Measurements from ENCODE around the gene MFSD2B. TPM values are rescaled to one million over a fixed set of nuclear protein-coding genes. Genes with fewer than 3 reads are reported as not detected.

MFSD2B gene
- total RNA-seq, 2 experiments from 2014 or later: 0.09 to 1.0 TPM

DNA sequence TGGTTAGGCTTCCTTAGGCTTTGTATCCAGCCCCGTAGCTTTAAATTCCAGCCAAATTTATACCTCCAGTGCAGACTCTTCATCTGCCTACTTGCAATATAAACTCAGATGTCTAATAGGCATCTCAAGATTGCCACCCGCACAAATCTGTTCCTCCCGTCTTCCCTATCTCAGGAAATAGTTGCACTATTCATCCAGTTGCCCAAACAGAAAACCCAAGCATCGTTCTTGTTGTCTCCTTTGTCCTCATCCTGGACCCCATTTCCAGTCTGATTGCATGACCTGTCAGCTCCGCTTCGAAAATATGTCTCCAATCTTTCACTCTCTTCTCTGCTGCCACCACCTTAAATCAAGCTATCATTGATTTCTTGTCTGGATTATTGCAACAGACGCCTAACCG is 41.9 kb downstream of the MFSD2B start:
- CTCF ChIA-PET (ENCODE audit: unreplicated experiment): no interaction called here
- H3K4me3 ChIP-seq (ENCODE audit: low read depth, low read length, poor library complexity, severe bottlenecking): no peak overlapping the region
- peaks cover 1% of the 10 kb centered on the region; the same call in 1 of the 2 replicates for H3K79me2 ChIP-seq (ENCODE audit: insufficient read depth, low read depth, low read length)
- H3K4me2 ChIP-seq (ENCODE audit: low read length): no peak overlapping the region
- H2AFZ ChIP-seq (ENCODE audit: low read length): no peak overlapping the region
- no peak for DNase-seq (ENCODE audit: low spot score)
- POLR2A ChIA-PET: interaction anchor here (0.5 to 0.8 kb wide), 4 partner anchors 19 to 109 kb away, joined by 3 to 6 read pairs (median 4); partner anchors contain the start of gene SF3B6
- intact Hi-C loops (cut with micrococcal nuclease; ENCODE audit: unreplicated experiment): no loop called here
- H3K36me3 ChIP-seq (ENCODE audit: insufficient read depth, low read length): no peaks in the 10 kb centered on the region
- no peaks in the 10 kb centered on the region for H4K20me1 ChIP-seq (ENCODE audit: insufficient read depth, low read length)
- TF ChIP-seq, protein P1, sequence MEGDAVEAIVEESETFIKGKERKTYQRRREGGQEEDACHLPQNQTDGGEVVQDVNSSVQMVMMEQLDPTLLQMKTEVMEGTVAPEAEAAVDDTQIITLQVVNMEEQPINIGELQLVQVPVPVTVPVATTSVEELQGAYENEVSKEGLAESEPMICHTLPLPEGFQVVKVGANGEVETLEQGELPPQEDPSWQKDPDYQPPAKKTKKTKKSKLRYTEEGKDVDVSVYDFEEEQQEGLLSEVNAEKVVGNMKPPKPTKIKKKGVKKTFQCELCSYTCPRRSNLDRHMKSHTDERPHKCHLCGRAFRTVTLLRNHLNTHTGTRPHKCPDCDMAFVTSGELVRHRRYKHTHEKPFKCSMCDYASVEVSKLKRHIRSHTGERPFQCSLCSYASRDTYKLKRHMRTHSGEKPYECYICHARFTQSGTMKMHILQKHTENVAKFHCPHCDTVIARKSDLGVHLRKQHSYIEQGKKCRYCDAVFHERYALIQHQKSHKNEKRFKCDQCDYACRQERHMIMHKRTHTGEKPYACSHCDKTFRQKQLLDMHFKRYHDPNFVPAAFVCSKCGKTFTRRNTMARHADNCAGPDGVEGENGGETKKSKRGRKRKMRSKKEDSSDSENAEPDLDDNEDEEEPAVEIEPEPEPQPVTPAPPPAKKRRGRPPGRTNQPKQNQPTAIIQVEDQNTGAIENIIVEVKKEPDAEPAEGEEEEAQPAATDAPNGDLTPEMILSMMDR (conservative IDR thresholded peaks at IDR 0.05; ENCODE audit: low read length): no peak
- no peak for TF ChIP-seq EZH2phosphoT487 (IDR thresholded peaks at IDR 0.05; ENCODE audit: borderline replicate concordance, low read depth, low read length)
- BruUV-seq (replicated peaks): no TSS peak
- H3K27ac ChIP-seq (ENCODE audit: low read depth, low read length, poor library complexity, severe bottlenecking): no peak overlapping the region
- no peaks in the 10 kb centered on the region for H3K9me2 ChIP-seq (ENCODE audit: insufficient read depth, low read length)
- peaks cover 14% of the 10 kb centered on the region for H3K4me1 ChIP-seq (ENCODE audit: insufficient read depth, low read length, poor library complexity, severe bottlenecking)
- H3K9me3 ChIP-seq (ENCODE audit: low read length): no peaks in the 10 kb centered on the region

DNA sequence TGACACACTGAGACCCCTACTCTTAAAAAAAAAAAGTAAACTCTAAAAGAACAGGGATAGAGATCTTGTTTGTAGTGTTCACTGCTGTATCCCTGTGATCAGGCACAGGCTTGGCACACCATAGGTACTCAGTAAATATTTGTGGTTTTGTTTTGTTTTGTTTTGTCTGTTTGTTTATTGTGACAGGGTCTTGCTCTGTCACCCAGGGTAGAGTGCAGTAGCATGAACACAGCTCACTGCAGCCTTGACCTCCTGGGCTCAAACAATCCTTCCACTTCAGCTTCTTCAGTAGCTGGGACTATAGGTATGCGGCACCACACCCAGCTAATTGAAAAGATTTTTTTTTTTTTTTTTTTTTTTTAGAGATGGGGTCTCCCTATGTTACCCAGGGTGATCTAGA is 43.1 kb downstream of the MFSD2B start:
- no peak overlapping the region for H3K27ac ChIP-seq (ENCODE audit: low read depth, low read length, poor library complexity, severe bottlenecking)
- no peaks in the 10 kb centered on the region for H3K36me3 ChIP-seq (ENCODE audit: insufficient read depth, low read length)
- H3K4me1 ChIP-seq (ENCODE audit: insufficient read depth, low read length, poor library complexity, severe bottlenecking): peaks cover 8% of the 10 kb centered on the region
- no TSS peak for BruUV-seq (replicated peaks)
- no peaks in the 10 kb centered on the region for H3K79me2 ChIP-seq (ENCODE audit: insufficient read depth, low read depth, low read length)
- H4K20me1 ChIP-seq (ENCODE audit: insufficient read depth, low read length): no peaks in the 10 kb centered on the region
- H3K9me3 ChIP-seq (ENCODE audit: low read length): no peaks in the 10 kb centered on the region
- H3K4me2 ChIP-seq (ENCODE audit: low read length): no peak overlapping the region
- CTCF ChIA-PET (ENCODE audit: unreplicated experiment): no interaction called here
- intact Hi-C loops (cut with micrococcal nuclease; ENCODE audit: unreplicated experiment): no loop called here
- TF ChIP-seq EZH2phosphoT487 (IDR thresholded peaks at IDR 0.05; ENCODE audit: borderline replicate concordance, low read depth, low read length): no peak
- TF ChIP-seq, protein P1 (conservative IDR thresholded peaks at IDR 0.05; ENCODE audit: low read length): no peak
- no peak for DNase-seq (ENCODE audit: low spot score)
- H3K9me2 ChIP-seq (ENCODE audit: insufficient read depth, low read length): no peaks in the 10 kb centered on the region
- POLR2A ChIA-PET: interaction anchor here (0.7 to 1.1 kb wide), 2 partner anchors 14 to 1661 kb away, joined by 4 to 6 read pairs; no protein-coding TSS in a partner anchor
- no peak overlapping the region for H3K4me3 ChIP-seq (ENCODE audit: low read depth, low read length, poor library complexity, severe bottlenecking)
- H2AFZ ChIP-seq (ENCODE audit: low read length): no peak overlapping the region

DNA sequence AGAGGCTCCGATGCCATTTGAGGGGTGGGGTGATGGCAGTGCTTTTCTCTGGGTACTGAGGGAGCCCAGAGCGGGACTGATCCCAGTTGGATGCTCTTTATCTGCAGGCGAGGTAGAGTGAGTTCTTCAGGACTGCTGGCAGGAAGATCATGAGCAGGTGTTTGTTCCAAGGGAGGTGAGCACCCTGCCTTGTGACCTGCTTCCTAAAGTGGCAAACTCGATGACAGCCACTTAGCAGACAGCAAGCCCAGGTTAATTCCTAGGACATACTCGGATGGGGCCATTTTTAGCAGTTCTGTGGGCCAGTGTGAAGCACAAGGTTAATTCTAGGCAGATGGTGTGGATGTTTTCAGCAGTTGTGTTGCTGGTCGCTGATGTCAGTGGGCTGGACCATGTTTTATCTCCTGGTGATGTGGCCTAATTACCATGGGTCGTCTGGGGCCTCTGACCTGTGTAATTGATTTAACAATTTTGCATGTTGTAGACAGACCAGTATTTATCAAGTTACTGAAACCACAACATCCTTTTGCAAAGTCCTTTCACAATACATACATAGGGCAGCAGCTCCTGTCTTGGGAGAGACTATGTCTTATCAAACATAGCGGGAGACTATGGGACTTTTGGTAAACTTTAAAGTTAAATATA is 44.6 kb downstream of the MFSD2B start:
- H3K27ac ChIP-seq (ENCODE audit: low read depth, low read length, poor library complexity, severe bottlenecking): no peak overlapping the region
- CTCF ChIA-PET (ENCODE audit: unreplicated experiment): no interaction called here

More for the DNA sequence above, 44.6 kb downstream of the MFSD2B start:
- H2AFZ ChIP-seq (ENCODE audit: low read length): no peak overlapping the region
- H3K4me1 ChIP-seq (ENCODE audit: insufficient read depth, low read length, poor library complexity, severe bottlenecking): no peaks in the 10 kb centered on the region
- H3K36me3 ChIP-seq (ENCODE audit: insufficient read depth, low read length): no peaks in the 10 kb centered on the region
- no peak overlapping the region for H3K4me2 ChIP-seq (ENCODE audit: low read length)
- POLR2A ChIA-PET: interaction anchor here (1.1 kb wide), 1 partner anchor 230 kb away, joined by 5 read pairs; no protein-coding TSS in a partner anchor
- no peaks in the 10 kb centered on the region for H3K9me3 ChIP-seq (ENCODE audit: low read length)
- H3K9me2 ChIP-seq (ENCODE audit: insufficient read depth, low read length): no peaks in the 10 kb centered on the region
- H3K4me3 ChIP-seq (ENCODE audit: low read depth, low read length, poor library complexity, severe bottlenecking): no peak overlapping the region
- H3K79me2 ChIP-seq (ENCODE audit: insufficient read depth, low read depth, low read length): no peaks in the 10 kb centered on the region
- no peak for DNase-seq (ENCODE audit: low spot score)
- H4K20me1 ChIP-seq (ENCODE audit: insufficient read depth, low read length): no peaks in the 10 kb centered on the region
- TF ChIP-seq, protein P1 (conservative IDR thresholded peaks at IDR 0.05; ENCODE audit: low read length): no peak
- TF ChIP-seq EZH2phosphoT487 (IDR thresholded peaks at IDR 0.05; ENCODE audit: borderline replicate concordance, low read depth, low read length): no peak
- BruUV-seq (replicated peaks): no TSS peak
- intact Hi-C loops (cut with micrococcal nuclease; ENCODE audit: unreplicated experiment): no loop called here
